H9 (cell line): ENCODE results near the gene RGS6. TPM values are rescaled to one million over a fixed set of nuclear protein-coding genes. Genes with fewer than 3 reads are reported as not detected.
A peak's percentile ranks its signal among the peaks of the same experiment; 100 is the strongest.

ENCODE experiments used
- DNase-seq: peaks from one replicate; pipeline ENCODE4 v3.0.0-alpha.2; 2017
- H2AFZ ChIP-seq: one replicate; pipeline ENCODE4 v1.6.1; 2013; ENCODE audit warnings: mild to moderate bottlenecking, low read length, control low read depth, moderate library complexity
- H2AK5ac ChIP-seq: 2 replicates; pipeline ENCODE4 v1.6.1; 2013; ENCODE audit warnings: low read length, control low read depth, mixed read lengths; ENCODE audit not compliant: insufficient read length
- H2BK120ac ChIP-seq: one replicate; pipeline ENCODE4 v1.6.1; 2013; ENCODE audit warnings: low read depth, mild to moderate bottlenecking, low read length, control low read depth, inconsistent platforms; ENCODE audit not compliant: poor library complexity, severe bottlenecking
- H2BK12ac ChIP-seq: 2 replicates; pipeline ENCODE4 v1.6.1; 2013; ENCODE audit warnings: low read length, control low read depth, mixed read lengths, low read depth; ENCODE audit not compliant: insufficient read length
- H2BK15ac ChIP-seq: 2 replicates; pipeline ENCODE4 v1.6.1; 2013; ENCODE audit warnings: low read depth, low read length, control low read depth
- H2BK20ac ChIP-seq: one replicate; pipeline ENCODE4 v1.6.1; 2013; ENCODE audit warnings: low read depth, mild to moderate bottlenecking, low read length, control low read depth, inconsistent platforms; ENCODE audit not compliant: poor library complexity, severe bottlenecking
- H2BK5ac ChIP-seq: 2 replicates; pipeline ENCODE4 v1.6.1; 2013; ENCODE audit warnings: low read length, control low read depth, mixed read lengths; ENCODE audit not compliant: insufficient read length
- H3K14ac ChIP-seq: 2 replicates; pipeline ENCODE4 v1.6.1; 2013; ENCODE audit warnings: low read length, control low read depth; ENCODE audit not compliant: insufficient read depth
- H3K18ac ChIP-seq: 2 replicates; pipeline ENCODE4 v1.6.1; 2013; ENCODE audit warnings: low read depth, mild to moderate bottlenecking, mixed read lengths, low read length, control low read depth; ENCODE audit not compliant: insufficient read length
- H3K23ac ChIP-seq: 2 replicates; pipeline ENCODE4 v1.6.1; 2013; ENCODE audit warnings: low read length, control low read depth, mixed read lengths, low read depth; ENCODE audit not compliant: insufficient read length
- H3K23me2 ChIP-seq: 2 replicates; pipeline ENCODE4 v1.6.1; 2013; ENCODE audit warnings: low read depth, mild to moderate bottlenecking, mixed read lengths, low read length, control low read depth; ENCODE audit not compliant: insufficient read length, poor library complexity, severe bottlenecking
- H3K27ac ChIP-seq: 2 replicates; pipeline ENCODE4 v1.5.1; 2013; ENCODE audit warnings: low read length, control low read depth, mixed read lengths, low read depth; ENCODE audit not compliant: insufficient read length
- H3K27me3 ChIP-seq: 2 replicates; pipeline ENCODE4 v1.6.1; 2013; ENCODE audit warnings: low read length, control low read depth, inconsistent platforms; ENCODE audit not compliant: insufficient read depth
- H3K4ac ChIP-seq: 2 replicates; pipeline ENCODE4 v1.6.1; 2013; ENCODE audit warnings: low read depth, mild to moderate bottlenecking, control low read depth, inconsistent platforms, low read length, moderate library complexity
- H3K4me1 ChIP-seq: 2 replicates; pipeline ENCODE4 v1.6.1; 2013; ENCODE audit warnings: low read length, control low read depth, inconsistent platforms; ENCODE audit not compliant: insufficient read depth
- H3K4me2 ChIP-seq: 2 replicates; pipeline ENCODE4 v1.6.1; 2013; ENCODE audit warnings: low read length, control low read depth, mixed read lengths; ENCODE audit not compliant: insufficient read length, insufficient read depth
- H3K56ac ChIP-seq: 2 replicates; pipeline ENCODE4 v1.6.1; 2013; ENCODE audit warnings: low read depth, mild to moderate bottlenecking, mixed read lengths, low read length, control low read depth; ENCODE audit not compliant: insufficient read length
- H3K79me1 ChIP-seq: 2 replicates; pipeline ENCODE4 v1.6.1; 2013; ENCODE audit warnings: low read depth, mild to moderate bottlenecking, moderate library complexity, low read length, control low read depth, inconsistent platforms; ENCODE audit not compliant: insufficient read depth, poor library complexity, severe bottlenecking
- H3K79me2 ChIP-seq: 2 replicates; pipeline ENCODE4 v1.6.1; 2013; ENCODE audit warnings: low read length, control low read depth, inconsistent platforms; ENCODE audit not compliant: insufficient read depth
- H3K9ac ChIP-seq: 2 replicates; pipeline ENCODE4 v1.6.1; 2013; ENCODE audit warnings: low read length, control low read depth, mixed read lengths; ENCODE audit not compliant: insufficient read length; ENCODE audit errors: extremely low read depth
- H3K9me3 ChIP-seq: one replicate; pipeline ENCODE4 v1.6.1; 2013; ENCODE audit warnings: low read depth, low read length, inconsistent platforms; ENCODE audit not compliant: control insufficient read depth
- H3T11ph ChIP-seq: one replicate; pipeline ENCODE4 v1.6.1; 2013; ENCODE audit warnings: mild to moderate bottlenecking, low read length, control low read depth, inconsistent platforms
- H4K20me1 ChIP-seq: one replicate; pipeline ENCODE4 v1.6.1; 2013; ENCODE audit not compliant: control insufficient read depth, insufficient read length, insufficient read depth
- H4K5ac ChIP-seq: 2 replicates; pipeline ENCODE4 v1.6.1; 2013; ENCODE audit warnings: low read depth, mild to moderate bottlenecking, mixed read lengths, low read length, control low read depth; ENCODE audit not compliant: insufficient read length
- H4K8ac ChIP-seq: replicated peaks from 2 replicates; pipeline ENCODE4 v1.6.1; 2013; ENCODE audit warnings: low read length, control low read depth, mixed read lengths, low read depth; ENCODE audit not compliant: insufficient read length
- H4K91ac ChIP-seq: 2 replicates; pipeline ENCODE4 v1.6.1; 2013; ENCODE audit warnings: low read depth, mild to moderate bottlenecking, moderate library complexity, mixed read lengths, low read length, control low read depth; ENCODE audit not compliant: insufficient read length
- H3K27ac Mint-ChIP-seq, 3 experiments: 2 replicates in 2 of 3; 3 replicates in 1 of 3; pipeline ENCODE4 v1.8.0; 2020 to 2021; ENCODE audit warnings: mixed read lengths in 3 of 3, mild to moderate bottlenecking in 1 of 3, moderate library complexity in 1 of 3
- H3K27me3 Mint-ChIP-seq: 2 replicates; pipeline ENCODE4 v1.8.0; 2021; ENCODE audit warnings: low read depth, mild to moderate bottlenecking, moderate library complexity, mixed read lengths
- H3K36me3 Mint-ChIP-seq, 3 experiments: 2 replicates in 2 of 3; 3 replicates in 1 of 3; pipeline ENCODE4 v1.8.0; 2020 to 2021; ENCODE audit warnings: low read depth in 3 of 3, mixed read lengths in 3 of 3; ENCODE audit not compliant: insufficient read depth in 1 of 3
- H3K4me1 Mint-ChIP-seq, 2 experiments: 2 replicates each; pipeline ENCODE4 v1.8.0; 2020; ENCODE audit warnings: mixed read lengths in 2 of 2
- H3K4me3 Mint-ChIP-seq, 2 experiments: 2 replicates in 1 of 2; 3 replicates in 1 of 2; pipeline ENCODE4 v1.8.0; 2020 to 2021; ENCODE audit warnings: mild to moderate bottlenecking in 2 of 2, mixed read lengths in 2 of 2, moderate library complexity in 1 of 2
- H3K9me3 Mint-ChIP-seq, 2 experiments: 2 replicates in 1 of 2; 3 replicates in 1 of 2; pipeline ENCODE4 v1.8.0; 2020; ENCODE audit warnings: mild to moderate bottlenecking in 2 of 2, mixed read lengths in 2 of 2, moderate library complexity in 1 of 2
- CTCF ChIP-seq: fragments of 200-600 bp; sonication (generic); conservative IDR thresholded peaks from 3 replicates; pipeline ENCODE4 v1.8.0; 2021; ENCODE audit warnings: antibody characterized with exemption, mild to moderate bottlenecking
- WGBS: extraction: QIAGEN DNeasy Blood & Tissue Kit; methylation state at CpG from one replicate; pipeline ENCODE4 v1.1.7; 2013; ENCODE audit warnings: missing lambda C conversion rate, low lambda C conversion rate, mixed read lengths; ENCODE audit not compliant: insufficient read length; ENCODE audit errors: extremely low coverage; 5-methylcytosine and 5-hydroxymethylcytosine counted together
- total RNA-seq: library from RNA; stranded (reverse); gene quantifications from 2 replicates; pipeline ENCODE4 v1.2.1, GENCODE V29; 2021

The RGS6 gene
- total RNA-seq, 1 experiment from 2014 or later: 3.0 TPM

GRCh38 chr14:72516936-72517700 lies 584.9 kb downstream of the RGS6 start:
- Mint-ChIP-seq H3K27me3 (no peaks in the 10 kb centered on the region; the same call in 1 of the 2 replicates), H3K4me3 (no peak overlapping the region), H3K9me3 (peaks cover 0 to 5% of the 10 kb centered on the region in 2 experiments; a peak in 3 of 5 replicates), H3K36me3 (peaks cover 0 to 4% (median 0%) of the 10 kb centered on the region in 3 experiments; a peak in 1 of 7 replicates), H3K27ac (no peak overlapping the region), H3K4me1 (peaks cover 0 to 4% of the 10 kb centered on the region in 2 experiments; a peak in 3 of 4 replicates)
- no peak overlapping the region for H3K18ac ChIP-seq
- DNase-seq: peak; percentile 76
- H3T11ph ChIP-seq: no peak overlapping the region
- H3K79me2 ChIP-seq: no peaks in the 10 kb centered on the region
- H3K4me2 ChIP-seq: no peak overlapping the region
- no peak overlapping the region for H2BK15ac ChIP-seq
- no peak overlapping the region for H4K91ac ChIP-seq
- no peak overlapping the region for H2AK5ac ChIP-seq
- peak; percentile 89 for TF ChIP-seq CTCF
- H3K27ac ChIP-seq: no peak overlapping the region
- no peak overlapping the region for H3K14ac ChIP-seq
- no peak overlapping the region for H2BK12ac ChIP-seq
- H4K5ac ChIP-seq: no peak overlapping the region
- no CpG with 5 or more reads among the region's 11 CpGs for WGBS
- H3K27me3 ChIP-seq: no peaks in the 10 kb centered on the region
- no peak overlapping the region for H3K56ac ChIP-seq
- no peaks in the 10 kb centered on the region for H3K9me3 ChIP-seq
- H3K4ac ChIP-seq: no peak overlapping the region
- H2BK120ac ChIP-seq: no peak overlapping the region
- H3K9ac ChIP-seq: no peak overlapping the region
- H4K8ac ChIP-seq: no peak overlapping the region
- no peaks in the 10 kb centered on the region for H4K20me1 ChIP-seq
- no peaks in the 10 kb centered on the region for H3K4me1 ChIP-seq
- H3K23me2 ChIP-seq: no peaks in the 10 kb centered on the region
- no peaks in the 10 kb centered on the region for H3K79me1 ChIP-seq
- no peak overlapping the region for H2BK20ac ChIP-seq
- H2AFZ ChIP-seq: no peak overlapping the region
- H3K23ac ChIP-seq: no peak overlapping the region
- H2BK5ac ChIP-seq: no peak overlapping the region
